Stimulated activated CD8-positive, alpha-beta memory T cell treated with anti-CD3 and anti-CD28 coated beads, Interleukin-7, amount 100 ng/mL, for 4 hours (primary cell): Measurements from ENCODE around the gene DLG4.
"Not testable (repeated sequence)": the region's sequence is repeated elsewhere in the genome, so short reads cannot be mapped to it uniquely, and the experiment has no call there.

ENCODE experiments used
- DNase-seq, 2 donors: peaks; one replicate each; pipeline ENCODE4 v3.0.0-alpha.2; 2020; ENCODE audit warnings: low read depth in 2 of 2

DLG4 gene

GRCh38 chr17:7249214-7249613 lies 29.6 kb upstream of the DLG4 start:
- no peak for DNase-seq

- no peak for DNase-seq
Measured at GRCh38 chr17:7248796-7249195, 29.2 kb upstream of the DLG4 start.

GRCh38 chr17:7246779-7247178 lies 27.1 kb upstream of the DLG4 start:
- DNase-seq, result no peak

GRCh38 chr17:7243838-7244237 lies 24.2 kb upstream of the DLG4 start:
- not testable (repeated sequence) for DNase-seq

- DNase-seq, result no peak
Measured at GRCh38 chr17:7243453-7243729, 23.8 kb upstream of the DLG4 start.

GRCh38 chr17:7242717-7243452 lies 23.2 kb upstream of the DLG4 start:
- DNase-seq, result peak; percentile 89 to 91

GRCh38 chr17:7241783-7242716 lies 22.4 kb upstream of the DLG4 start, which contains the start of gene GABARAP:
TSS of gene GABARAP (minus strand) at chr17:7242449. CDS start at chr17:7242330, 119 bp downstream.
- peak; percentile 89 for DNase-seq

GRCh38 chr17:7241090-7241733 lies 21.6 kb upstream of the DLG4 start:
- no peak for DNase-seq

GRCh38 chr17:7240375-7240774 lies 20.7 kb upstream of the DLG4 start:
- no peak for DNase-seq

- DNase-seq, result peak; percentile 97 to 98
Measured at GRCh38 chr17:7239091-7240027, 19.7 kb upstream of the DLG4 start, which contains the start of gene PHF23. TSS of gene PHF23 (minus strand) at chr17:7239457. CDS start at chr17:7239279, 178 bp downstream.

- DNase-seq, result no peak
Measured at GRCh38 chr17:7238420-7239090, 18.9 kb upstream of the DLG4 start.

- DNase-seq, result peak; percentile 80 to 87
Measured at GRCh38 chr17:7237761-7238419, 18.3 kb upstream of the DLG4 start.

GRCh38 chr17:7237266-7237760 lies 17.7 kb upstream of the DLG4 start:
- no peak for DNase-seq

GRCh38 chr17:7236808-7237207 lies 17.2 kb upstream of the DLG4 start:
- no peak for DNase-seq

- DNase-seq, result no peak
Measured at GRCh38 chr17:7235693-7236665, 16.3 kb upstream of the DLG4 start.

- peak; percentile 93 to 94 for DNase-seq
Measured at GRCh38 chr17:7234083-7234951, 14.7 kb upstream of the DLG4 start, which contains the start of gene DVL2. TSS of gene DVL2 (minus strand) at chr17:7234517. CDS start at chr17:7234262, 255 bp downstream.

GRCh38 chr17:7233701-7234082 lies 14.1 kb upstream of the DLG4 start:
- no peak for DNase-seq

GRCh38 chr17:7232114-7232513 lies 12.5 kb upstream of the DLG4 start:
- DNase-seq, result no peak
